DOHH2 (cell line): ENCODE results near the gene BLOC1S4.

Experiments
- H3F3A ChIP-seq: fragments of 200-600 bp; sonication (generic), shearing (Covaris generic); 2 replicates; pipeline ENCODE4 v1.6.0; 2016; ENCODE audit warnings: antibody characterized with exemption, mild to moderate bottlenecking; ENCODE audit not compliant: control insufficient read depth, insufficient read depth
- H3K27ac ChIP-seq: fragments of 200-600 bp; sonication (generic); 2 replicates; pipeline ENCODE4 v1.5.1; 2014; ENCODE audit warnings: low read depth, mild to moderate bottlenecking, low read length, moderate library complexity
- H3K27me3 ChIP-seq: fragments of 200-600 bp; sonication (generic); 2 replicates; pipeline ENCODE4 v1.6.1; 2014; ENCODE audit warnings: mild to moderate bottlenecking, low read length, mixed read lengths; ENCODE audit not compliant: control insufficient read depth
- H3K36me3 ChIP-seq: fragments of 200-600 bp; sonication (generic); 2 replicates; pipeline ENCODE4 v1.6.1; 2014; ENCODE audit warnings: mild to moderate bottlenecking, low read length, moderate library complexity, mixed read lengths; ENCODE audit not compliant: control insufficient read depth
- H3K4me1 ChIP-seq: fragments of 200-600 bp; sonication (generic); 2 replicates; pipeline ENCODE4 v1.6.1; 2014; ENCODE audit warnings: mild to moderate bottlenecking, low read length, mixed read lengths; ENCODE audit not compliant: control insufficient read depth
- H3K4me2 ChIP-seq: fragments of 200-600 bp; sonication (generic); 2 replicates; pipeline ENCODE4 v1.6.0; 2014; ENCODE audit warnings: mild to moderate bottlenecking, low read length, moderate library complexity
- H3K4me3 ChIP-seq: fragments of 200-600 bp; sonication (generic); 2 replicates; pipeline ENCODE4 v1.5.1; 2014; ENCODE audit warnings: mild to moderate bottlenecking, low read length, mixed read lengths
- H3K79me2 ChIP-seq: fragments of 200-600 bp; sonication (generic); 2 replicates; pipeline ENCODE4 v1.6.1; 2014; ENCODE audit warnings: mild to moderate bottlenecking, low read length, mixed read lengths; ENCODE audit not compliant: control insufficient read depth
- H3K9me2 ChIP-seq: fragments of 200-600 bp; sonication (generic); replicated peaks from 2 replicates; pipeline ENCODE4 v1.6.1; 2014; ENCODE audit warnings: mild to moderate bottlenecking, low read length, mixed read lengths; ENCODE audit not compliant: control insufficient read depth
- H3K9me3 ChIP-seq: fragments of 200-600 bp; sonication (generic); 2 replicates; pipeline ENCODE4 v1.6.1; 2014; ENCODE audit warnings: antibody characterized with exemption, low read length, mixed read lengths; ENCODE audit not compliant: control insufficient read depth, insufficient read depth
- H4K20me1 ChIP-seq: fragments of 200-600 bp; sonication (generic); 2 replicates; pipeline ENCODE4 v1.6.0; 2014; ENCODE audit warnings: low read depth, mild to moderate bottlenecking, antibody characterized with exemption, low read length, moderate library complexity; ENCODE audit not compliant: control insufficient read depth, insufficient read depth
- CTCF ChIP-seq: fragments of 200-600 bp; sonication (generic); IDR thresholded peaks from one replicate; pipeline ENCODE4 v1.5.1; 2014; ENCODE audit warnings: antibody characterized with exemption, mild to moderate bottlenecking, low read depth, low read length; ENCODE audit not compliant: poor library complexity, severe bottlenecking
- EZH2phosphoT487 ChIP-seq: fragments of 200-600 bp; sonication (generic); IDR thresholded peaks from 2 replicates; pipeline ENCODE4 v1.6.1; 2017; ENCODE audit warnings: borderline replicate concordance, mild to moderate bottlenecking, antibody characterized with exemption, low read length, moderate library complexity, mixed read lengths

The BLOC1S4 gene

GRCh38 chr4:6716958-6717655 lies 1.1 kb downstream of the BLOC1S4 start:
- no peaks in the 10 kb centered on the region for H3K9me3 ChIP-seq
- H3K27ac ChIP-seq: peak overlapping the region; percentile 56
- H3K4me3 ChIP-seq: peak overlapping the region; percentile 86
- peaks cover 27% of the 10 kb centered on the region for H3K4me1 ChIP-seq
- peaks cover 3% of the 10 kb centered on the region; the same call in 1 of the 2 replicates for H3F3A ChIP-seq
- H3K79me2 ChIP-seq: peaks cover 31% of the 10 kb centered on the region
- H3K9me2 ChIP-seq: no peaks in the 10 kb centered on the region
- H3K4me2 ChIP-seq: peak overlapping the region; percentile 78
- H3K36me3 ChIP-seq: peaks cover 17% of the 10 kb centered on the region
- TF ChIP-seq CTCF (no peak), EZH2phosphoT487 (no peak)
- peaks cover 8% of the 10 kb centered on the region; the same call in 1 of the 2 replicates for H4K20me1 ChIP-seq
- no peaks in the 10 kb centered on the region for H3K27me3 ChIP-seq

GRCh38 chr4:6718932-6719610 lies 3.1 kb downstream of the BLOC1S4 start:
- H4K20me1 ChIP-seq: peaks cover 8% of the 10 kb centered on the region; the same call in 1 of the 2 replicates
- peaks cover 31% of the 10 kb centered on the region for H3K79me2 ChIP-seq
- no peak overlapping the region for H3K27ac ChIP-seq
- H3K4me2 ChIP-seq: no peak overlapping the region
- no peaks in the 10 kb centered on the region for H3K9me3 ChIP-seq
- no peak overlapping the region for H3K4me3 ChIP-seq
- peaks cover 17% of the 10 kb centered on the region for H3K36me3 ChIP-seq
- TF ChIP-seq EZH2phosphoT487: no peak
- no peak for TF ChIP-seq CTCF
- H3K27me3 ChIP-seq: no peaks in the 10 kb centered on the region
- peaks cover 3% of the 10 kb centered on the region; the same call in 1 of the 2 replicates for H3F3A ChIP-seq
- H3K4me1 ChIP-seq: peaks cover 27% of the 10 kb centered on the region
- H3K9me2 ChIP-seq: no peaks in the 10 kb centered on the region

GRCh38 chr4:6719611-6720179 lies 3.7 kb downstream of the BLOC1S4 start:
- peaks cover 31% of the 10 kb centered on the region for H3K79me2 ChIP-seq
- H3K36me3 ChIP-seq: peaks cover 17% of the 10 kb centered on the region
- no peak for TF ChIP-seq EZH2phosphoT487
- TF ChIP-seq CTCF: no peak
- H3K9me2 ChIP-seq: no peaks in the 10 kb centered on the region
- H3K9me3 ChIP-seq: no peaks in the 10 kb centered on the region
- H3K4me1 ChIP-seq: peaks cover 27% of the 10 kb centered on the region
- H4K20me1 ChIP-seq: peaks cover 8% of the 10 kb centered on the region; the same call in 1 of the 2 replicates
- H3K4me3 ChIP-seq: no peak overlapping the region
- H3F3A ChIP-seq: peaks cover 3% of the 10 kb centered on the region; the same call in 1 of the 2 replicates
- H3K27ac ChIP-seq: no peak overlapping the region
- H3K27me3 ChIP-seq: no peaks in the 10 kb centered on the region
- H3K4me2 ChIP-seq: peak overlapping the region; percentile 15; the same call in 1 of the 2 replicates
